OCI-LY3 (cell line): ENCODE data around the gene DCAF17.

Source experiments
- EZH2phosphoT487 ChIP-seq: fragments of 200-600 bp; shearing (Covaris generic); IDR thresholded peaks from 2 replicates; pipeline ENCODE4 v1.6.1; 2018; ENCODE audit warnings: antibody characterized with exemption, mixed run types, low read depth
- TF ChIP-seq, protein P1 (sequence below): fragments of 200-600, 300-600 bp; sonication (generic); IDR thresholded peaks from 2 replicates; pipeline ENCODE4 v1.5.1; 2014; ENCODE audit warnings: antibody characterized with exemption, low read length, low read depth

DNA sequence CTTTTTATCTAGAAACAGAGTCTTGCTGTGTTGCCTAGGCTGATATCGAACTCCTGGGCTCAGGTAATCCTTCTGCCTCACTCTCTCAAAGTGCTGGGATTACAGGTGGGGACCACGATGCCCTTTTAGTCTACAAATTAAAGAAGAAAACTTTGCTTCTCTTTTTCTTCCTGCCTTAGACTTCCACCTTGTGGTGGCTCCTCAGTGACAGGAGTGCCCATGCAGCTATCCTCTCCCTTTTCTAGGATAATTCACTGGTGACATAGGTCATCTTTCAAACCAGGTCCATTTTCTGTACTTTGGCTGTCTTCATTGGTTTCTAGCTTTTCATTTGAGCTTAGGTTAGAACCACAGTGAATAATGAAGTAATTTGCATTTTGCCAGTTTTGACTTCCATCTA, 13.6 kb downstream of the DCAF17 start:
- TF ChIP-seq, protein P1, sequence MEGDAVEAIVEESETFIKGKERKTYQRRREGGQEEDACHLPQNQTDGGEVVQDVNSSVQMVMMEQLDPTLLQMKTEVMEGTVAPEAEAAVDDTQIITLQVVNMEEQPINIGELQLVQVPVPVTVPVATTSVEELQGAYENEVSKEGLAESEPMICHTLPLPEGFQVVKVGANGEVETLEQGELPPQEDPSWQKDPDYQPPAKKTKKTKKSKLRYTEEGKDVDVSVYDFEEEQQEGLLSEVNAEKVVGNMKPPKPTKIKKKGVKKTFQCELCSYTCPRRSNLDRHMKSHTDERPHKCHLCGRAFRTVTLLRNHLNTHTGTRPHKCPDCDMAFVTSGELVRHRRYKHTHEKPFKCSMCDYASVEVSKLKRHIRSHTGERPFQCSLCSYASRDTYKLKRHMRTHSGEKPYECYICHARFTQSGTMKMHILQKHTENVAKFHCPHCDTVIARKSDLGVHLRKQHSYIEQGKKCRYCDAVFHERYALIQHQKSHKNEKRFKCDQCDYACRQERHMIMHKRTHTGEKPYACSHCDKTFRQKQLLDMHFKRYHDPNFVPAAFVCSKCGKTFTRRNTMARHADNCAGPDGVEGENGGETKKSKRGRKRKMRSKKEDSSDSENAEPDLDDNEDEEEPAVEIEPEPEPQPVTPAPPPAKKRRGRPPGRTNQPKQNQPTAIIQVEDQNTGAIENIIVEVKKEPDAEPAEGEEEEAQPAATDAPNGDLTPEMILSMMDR: peak; percentile 25; the same call in 1 of the 2 replicates
- no peak for TF ChIP-seq EZH2phosphoT487
